Activated T-cell treated with anti-CD3 and anti-CD28 coated beads for 48 hours (primary cell): Measurements from ENCODE around the gene SYTL2.
A peak's percentile ranks its signal among the peaks of the same experiment; 100 is the strongest.
"Not testable (repeated sequence)": the region's sequence is repeated elsewhere in the genome, so short reads cannot be mapped to it uniquely, and the experiment has no call there.

Experiments used
- DNase-seq: peaks from one replicate; pipeline ENCODE4 v3.0.0-alpha.2; 2020; ENCODE audit warnings: low read depth

Gene SYTL2

GRCh38 chr11:85685820-85686459 is 125.0 kb downstream of the SYTL2 start, which contains the start of gene CCDC89:
Gene CCDC89 (minus strand): TSS chr11:85686195. CDS start chr11:85686130, 65 bp downstream.
- no peak for DNase-seq

- DNase-seq: no peak
These were observed 125.7 kb downstream of the SYTL2 start for GRCh38 chr11:85685125-85685819.

GRCh38 chr11:85682330-85683305 is 128.3 kb downstream of the SYTL2 start:
- DNase-seq: peak; percentile 67

- no peak for DNase-seq
These were observed 130.0 kb downstream of the SYTL2 start for GRCh38 chr11:85680897-85681296.

- DNase-seq: no peak
These were observed 131.4 kb downstream of the SYTL2 start for GRCh38 chr11:85679576-85679975.

- no peak for DNase-seq
These were observed 137.5 kb downstream of the SYTL2 start for GRCh38 chr11:85673393-85673792.

GRCh38 chr11:85672105-85672902 is 138.6 kb downstream of the SYTL2 start:
- no peak for DNase-seq

- DNase-seq: not testable (repeated sequence)
These were observed 139.8 kb downstream of the SYTL2 start for GRCh38 chr11:85670949-85671663.

GRCh38 chr11:85668157-85668556 is 142.8 kb downstream of the SYTL2 start:
- no peak for DNase-seq

GRCh38 chr11:85666687-85667086 is 144.3 kb downstream of the SYTL2 start:
- DNase-seq: no peak

- DNase-seq: no peak
These were observed 145.2 kb downstream of the SYTL2 start for GRCh38 chr11:85665733-85666132.

- peak; percentile 95 for DNase-seq
These were observed 146.1 kb downstream of the SYTL2 start, which contains the start of gene CREBZF for GRCh38 chr11:85664615-85665481. Gene CREBZF (minus strand): TSS chr11:85665129. CDS start chr11:85664875, 254 bp downstream.

GRCh38 chr11:85663753-85664614 is 147.0 kb downstream of the SYTL2 start:
- peak; percentile 80 for DNase-seq

GRCh38 chr11:85663080-85663752 is 147.7 kb downstream of the SYTL2 start:
- no peak for DNase-seq

- DNase-seq: no peak
These were observed 148.8 kb downstream of the SYTL2 start for GRCh38 chr11:85661972-85662664.

GRCh38 chr11:85658180-85658579 is 152.8 kb downstream of the SYTL2 start:
- no peak for DNase-seq

- DNase-seq: no peak
These were observed 154.2 kb downstream of the SYTL2 start for GRCh38 chr11:85656777-85657176.

GRCh38 chr11:85654343-85654742 is 156.6 kb downstream of the SYTL2 start:
- DNase-seq: not testable (repeated sequence)
